ENCODE results near the gene PDE8B.

PDE8B gene

GRCh38 chr5:77326986-77327734 is 116.7 kb downstream of the PDE8B start:
- no peak for DNase-seq

GRCh38 chr5:77328930-77329647 is 118.6 kb downstream of the PDE8B start:
- peak; percentile 56 for DNase-seq

GRCh38 chr5:77329664-77330430 is 119.4 kb downstream of the PDE8B start:
- no peak for DNase-seq

GRCh38 chr5:77333036-77333435 is 122.6 kb downstream of the PDE8B start:
- DNase-seq, result no peak

- no peak for DNase-seq
Measured at GRCh38 chr5:77333451-77334123, 123.1 kb downstream of the PDE8B start.

GRCh38 chr5:77337246-77337645 is 126.8 kb downstream of the PDE8B start:
- no peak for DNase-seq

- DNase-seq, result no peak
Measured at GRCh38 chr5:77337686-77338085, 127.2 kb downstream of the PDE8B start.

GRCh38 chr5:77339337-77339890 is 128.9 kb downstream of the PDE8B start:
- no peak for DNase-seq

GRCh38 chr5:77343165-77343564 is 132.7 kb downstream of the PDE8B start:
- DNase-seq, result no peak

GRCh38 chr5:77347435-77348098 is 137.1 kb downstream of the PDE8B start:
- DNase-seq, result no peak

GRCh38 chr5:77353251-77353650 is 142.8 kb downstream of the PDE8B start:
- DNase-seq, result no peak

- DNase-seq, result no peak
Measured at GRCh38 chr5:77354454-77354853, 144.0 kb downstream of the PDE8B start.

GRCh38 chr5:77355080-77355479 is 144.6 kb downstream of the PDE8B start:
- DNase-seq, result no peak

- no peak for DNase-seq
Measured at GRCh38 chr5:77355751-77356150, 145.3 kb downstream of the PDE8B start.

- DNase-seq, result no peak
Measured at GRCh38 chr5:77356740-77357139, 146.3 kb downstream of the PDE8B start.

- DNase-seq, result peak; percentile 14
Measured at GRCh38 chr5:77358255-77359205, 148.1 kb downstream of the PDE8B start.

- no peak for DNase-seq
Measured at GRCh38 chr5:77359231-77359630, 148.8 kb downstream of the PDE8B start.

- no peak for DNase-seq
Measured at GRCh38 chr5:77360381-77360780, 149.9 kb downstream of the PDE8B start.

GRCh38 chr5:77360973-77361372 is 150.5 kb downstream of the PDE8B start:
- no peak for DNase-seq

GRCh38 chr5:77366717-77367500 is 156.4 kb downstream of the PDE8B start:
- peak; percentile 15 for DNase-seq

Measured in hematopoietic multipotent progenitor cell treated with erythropoietin and hydrocortisone succinate and interleukin-3 and kit ligand, for 6 days (in vitro differentiated cells).